Measurements from ENCODE around the gene TMEM135.

The TMEM135 gene

GRCh38 chr11:87295237-87295636 lies 257.5 kb downstream of the TMEM135 start:
- no peak for TF ChIP-seq CTCF (IDR thresholded peaks at IDR 0.05; ENCODE audit: low read depth, low read length, poor library complexity, severe bottlenecking)
- TF ChIP-seq EZH2phosphoT487 (IDR thresholded peaks at IDR 0.05; ENCODE audit: borderline replicate concordance, low read length) = no peak
- Histone ChIP-seq H3K79me2 (ENCODE audit: control insufficient read depth, low read length) (no peaks in the 10 kb centered on the region), H3K36me3 (ENCODE audit: control insufficient read depth, low read length) (peaks cover 3% of the 10 kb centered on the region; the same call in 1 of the 2 replicates), H3K4me3 (ENCODE audit: low read length) (no peak overlapping the region), H4K20me1 (ENCODE audit: control insufficient read depth, insufficient read depth, low read depth, low read length) (no peaks in the 10 kb centered on the region), H3K27me3 (ENCODE audit: control insufficient read depth, low read length) (no peaks in the 10 kb centered on the region), H3K4me2 (ENCODE audit: low read length) (peak overlapping the region; percentile 4; the same call in 1 of the 2 replicates), H3K9me2 (replicated peaks; ENCODE audit: control insufficient read depth, low read length) (no peaks in the 10 kb centered on the region), H3K4me1 (ENCODE audit: control insufficient read depth, low read length) (peaks cover 9% of the 10 kb centered on the region), H3K9me3 (ENCODE audit: control insufficient read depth, insufficient read depth, low read length) (no peaks in the 10 kb centered on the region), H3F3A (ENCODE audit: control insufficient read depth, insufficient read depth) (no peaks in the 10 kb centered on the region), H3K27ac (ENCODE audit: low read depth, low read length) (no peak overlapping the region)

GRCh38 chr11:87296627-87297026 lies 258.9 kb downstream of the TMEM135 start:
- Histone ChIP-seq H3K9me3 (ENCODE audit: control insufficient read depth, insufficient read depth, low read length) (no peaks in the 10 kb centered on the region), H3K27ac (ENCODE audit: low read depth, low read length) (no peak overlapping the region), H3K36me3 (ENCODE audit: control insufficient read depth, low read length) (peaks cover 3% of the 10 kb centered on the region; the same call in 1 of the 2 replicates), H3K4me3 (ENCODE audit: low read length) (no peak overlapping the region), H3K27me3 (ENCODE audit: control insufficient read depth, low read length) (no peaks in the 10 kb centered on the region), H3F3A (ENCODE audit: control insufficient read depth, insufficient read depth) (no peaks in the 10 kb centered on the region), H3K79me2 (ENCODE audit: control insufficient read depth, low read length) (no peaks in the 10 kb centered on the region), H4K20me1 (ENCODE audit: control insufficient read depth, insufficient read depth, low read depth, low read length) (no peaks in the 10 kb centered on the region), H3K4me1 (ENCODE audit: control insufficient read depth, low read length) (peaks cover 9% of the 10 kb centered on the region), H3K4me2 (ENCODE audit: low read length) (no peak overlapping the region), H3K9me2 (replicated peaks; ENCODE audit: control insufficient read depth, low read length) (no peaks in the 10 kb centered on the region)
- TF ChIP-seq CTCF (IDR thresholded peaks at IDR 0.05; ENCODE audit: low read depth, low read length, poor library complexity, severe bottlenecking) = no peak
- TF ChIP-seq EZH2phosphoT487 (IDR thresholded peaks at IDR 0.05; ENCODE audit: borderline replicate concordance, low read length) = no peak

- TF ChIP-seq CTCF (IDR thresholded peaks at IDR 0.05; ENCODE audit: low read depth, low read length, poor library complexity, severe bottlenecking) (no peak), EZH2phosphoT487 (IDR thresholded peaks at IDR 0.05; ENCODE audit: borderline replicate concordance, low read length) (no peak)
- peaks cover 3% of the 10 kb centered on the region; the same call in 1 of the 2 replicates for H3K36me3 ChIP-seq (ENCODE audit: control insufficient read depth, low read length)
- no peaks in the 10 kb centered on the region for H3K9me2 ChIP-seq (replicated peaks; ENCODE audit: control insufficient read depth, low read length)
- H4K20me1 ChIP-seq (ENCODE audit: control insufficient read depth, insufficient read depth, low read depth, low read length) = no peaks in the 10 kb centered on the region
- H3K4me3 ChIP-seq (ENCODE audit: low read length) = no peak overlapping the region
- H3K27me3 ChIP-seq (ENCODE audit: control insufficient read depth, low read length) = no peaks in the 10 kb centered on the region
- H3F3A ChIP-seq (ENCODE audit: control insufficient read depth, insufficient read depth) = no peaks in the 10 kb centered on the region
- H3K4me2 ChIP-seq (ENCODE audit: low read length) = no peak overlapping the region
- H3K9me3 ChIP-seq (ENCODE audit: control insufficient read depth, insufficient read depth, low read length) = no peaks in the 10 kb centered on the region
- H3K27ac ChIP-seq (ENCODE audit: low read depth, low read length) = no peak overlapping the region
- peaks cover 9% of the 10 kb centered on the region for H3K4me1 ChIP-seq (ENCODE audit: control insufficient read depth, low read length)
- H3K79me2 ChIP-seq (ENCODE audit: control insufficient read depth, low read length) = no peaks in the 10 kb centered on the region
Observed at GRCh38 chr11:87298155-87298554, 260.4 kb downstream of the TMEM135 start.
